OCI-M2 (cell line): ENCODE data around the gene CCNA2.

Experiments used
- DNase-seq: peaks from one replicate; lab custom pipeline; 2025; ENCODE audit not compliant: unreplicated experiment; lab: John Stamatoyannopoulos, UW

The CCNA2 gene

GRCh38 chr4:121776610-121777401 is 46.9 kb downstream of the CCNA2 start:
- DNase-seq, result no peak

GRCh38 chr4:121773883-121774282 is 49.8 kb downstream of the CCNA2 start:
- DNase-seq, result no peak

GRCh38 chr4:121771869-121772268 is 51.8 kb downstream of the CCNA2 start:
- no peak for DNase-seq

- DNase-seq, result no peak
Measured at GRCh38 chr4:121769341-121769740, 54.3 kb downstream of the CCNA2 start.

- DNase-seq, result no peak
Measured at GRCh38 chr4:121767166-121767565, 56.5 kb downstream of the CCNA2 start.
